ENCODE data around the gene C20orf204.
"Not testable (repeated sequence)": the region's sequence is repeated elsewhere in the genome, so short reads cannot be mapped to it uniquely, and the experiment has no call there.

The C20orf204 gene

DNA sequence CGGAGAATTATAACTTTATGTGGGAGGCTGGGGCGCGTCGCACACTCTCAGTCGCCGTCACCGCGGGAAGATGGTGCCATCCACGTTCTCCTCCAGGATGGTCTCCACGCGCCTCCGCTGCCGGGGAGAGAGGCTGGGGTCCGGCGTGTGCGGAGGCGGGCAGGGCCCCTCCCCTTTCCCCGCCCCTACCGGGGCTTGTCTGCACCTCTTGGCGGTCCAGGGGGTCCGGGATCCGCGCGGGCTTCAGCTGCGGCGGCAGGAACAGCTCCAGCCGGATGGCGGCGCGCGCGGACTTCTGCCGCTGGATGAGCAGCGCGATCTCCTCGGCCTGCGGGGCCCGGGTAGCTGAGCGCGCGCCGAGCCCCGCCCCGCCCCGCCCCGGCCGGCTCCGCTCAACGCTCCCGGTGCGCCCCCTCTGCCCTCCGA is 47.4 kb downstream of the C20orf204 start:
- peak; percentile 68 for DNase-seq (ENCODE audit: low spot score)

DNA sequence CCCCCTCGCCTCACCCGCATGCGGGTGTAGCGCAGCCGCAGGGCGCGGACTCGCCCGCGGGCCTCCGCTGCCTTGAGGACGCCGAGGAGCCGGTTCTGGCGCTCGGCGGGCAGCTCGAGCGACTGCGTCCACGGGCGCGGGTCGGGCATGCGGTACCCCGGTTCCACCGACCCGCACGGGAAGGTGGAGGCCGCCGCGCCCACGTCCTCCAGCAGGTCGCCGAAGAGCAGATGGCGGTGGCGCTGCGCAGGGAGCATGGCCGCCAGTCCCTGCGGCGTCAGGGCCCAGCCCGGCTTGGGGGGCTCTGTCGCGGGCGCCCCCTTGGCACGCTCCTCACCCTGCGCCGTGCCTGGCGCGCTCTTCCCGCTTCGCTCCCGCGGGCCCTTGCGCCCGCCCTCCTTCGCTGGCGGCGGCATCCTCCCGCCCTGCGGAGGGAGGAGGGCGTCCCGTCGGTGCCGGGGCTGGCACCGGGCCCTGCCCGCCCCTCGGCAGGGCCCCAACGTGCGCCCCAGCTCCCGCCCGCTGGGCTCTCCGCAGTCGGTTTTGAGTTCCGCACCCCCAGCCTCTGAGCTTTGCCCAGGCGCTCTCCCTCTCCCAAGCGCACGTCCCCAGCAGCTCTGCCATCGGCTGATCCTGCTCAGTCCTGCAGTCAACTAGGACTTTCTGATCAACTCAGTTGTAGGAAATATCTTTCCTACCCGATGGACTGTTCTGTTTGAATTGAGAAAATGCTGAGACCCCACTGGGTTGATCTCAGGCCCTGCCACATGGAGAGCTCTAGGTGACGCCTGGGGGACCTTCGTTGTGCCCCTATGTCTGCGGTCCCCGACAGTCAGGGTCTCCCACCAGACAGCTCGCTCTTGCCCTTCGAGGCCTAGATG is 48.1 kb downstream of the C20orf204 start, which contains the start of gene LKAAEAR1:
LKAAEAR1 (minus strand) TSS at position 595 of the 881 bp plus-strand sequence; CDS start at position 416, 179 bp downstream.
- no peak for DNase-seq (ENCODE audit: low spot score)

- DNase-seq (ENCODE audit: low spot score): no peak
These were observed 48.7 kb downstream of the C20orf204 start for GRCh38 chr20:64084685-64085152.

DNA sequence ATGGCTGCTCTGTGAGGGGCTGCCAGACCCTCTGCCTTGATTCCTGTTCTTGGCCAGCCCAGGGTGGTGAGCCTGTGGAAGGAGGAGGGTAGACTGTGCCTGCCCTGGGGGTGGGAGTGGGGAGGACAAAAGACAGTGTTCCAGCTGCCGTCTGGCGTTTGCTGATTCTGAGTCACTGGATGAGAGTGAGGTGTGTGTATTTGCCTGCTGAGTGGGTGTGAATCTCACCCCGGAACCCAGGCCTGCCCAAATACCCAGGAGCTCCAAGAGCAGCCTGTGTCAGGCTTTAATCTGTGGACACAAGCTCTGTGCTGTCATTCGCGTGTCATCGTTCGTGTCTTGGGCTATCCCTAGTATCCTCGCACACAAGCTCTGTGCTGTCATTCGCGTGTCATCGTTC is 50.8 kb downstream of the C20orf204 start:
- DNase-seq (ENCODE audit: low spot score): no peak

DNA sequence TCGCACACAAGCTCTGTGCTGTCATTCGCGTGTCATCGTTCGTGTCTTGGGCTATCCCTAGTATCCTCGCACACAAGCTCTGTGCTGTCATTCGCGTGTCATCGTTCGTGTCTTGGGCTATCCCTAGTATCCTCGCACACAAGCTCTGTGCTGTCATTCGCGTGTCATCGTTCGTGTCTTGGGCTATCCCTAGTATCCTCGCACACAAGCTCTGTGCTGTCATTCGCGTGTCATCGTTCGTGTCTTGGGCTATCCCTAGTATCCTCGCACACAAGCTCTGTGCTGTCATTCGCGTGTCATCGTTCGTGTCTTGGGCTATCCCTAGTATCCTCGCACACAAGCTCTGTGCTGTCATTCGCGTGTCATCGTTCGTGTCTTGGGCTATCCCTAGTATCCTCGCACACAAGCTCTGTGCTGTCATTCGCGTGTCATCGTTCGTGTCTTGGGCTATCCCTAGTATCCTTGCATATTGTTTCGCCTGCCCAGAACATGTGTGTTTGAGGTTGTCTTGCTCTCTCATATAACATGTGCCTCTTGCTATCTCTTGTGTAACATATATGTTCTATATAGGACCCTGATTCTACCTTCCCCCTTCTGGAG is 51.3 kb downstream of the C20orf204 start:
- not testable (repeated sequence) for DNase-seq (ENCODE audit: low spot score)

- DNase-seq (ENCODE audit: low spot score): not testable (repeated sequence)
These were observed 52.6 kb downstream of the C20orf204 start for GRCh38 chr20:64088586-64088985.
